GM19455 (cell line): ENCODE data around the gene IL17RA.
"Not testable (repeated sequence)": the region's sequence is repeated elsewhere in the genome, so short reads cannot be mapped to it uniquely, and the experiment has no call there.

ENCODE experiments used
- ATAC-seq: cut with Tn5 transposase; IDR thresholded peaks from one replicate; pipeline ENCODE4 v1.9.1; 2021; ENCODE audit not compliant: unreplicated experiment

The IL17RA gene

DNA sequence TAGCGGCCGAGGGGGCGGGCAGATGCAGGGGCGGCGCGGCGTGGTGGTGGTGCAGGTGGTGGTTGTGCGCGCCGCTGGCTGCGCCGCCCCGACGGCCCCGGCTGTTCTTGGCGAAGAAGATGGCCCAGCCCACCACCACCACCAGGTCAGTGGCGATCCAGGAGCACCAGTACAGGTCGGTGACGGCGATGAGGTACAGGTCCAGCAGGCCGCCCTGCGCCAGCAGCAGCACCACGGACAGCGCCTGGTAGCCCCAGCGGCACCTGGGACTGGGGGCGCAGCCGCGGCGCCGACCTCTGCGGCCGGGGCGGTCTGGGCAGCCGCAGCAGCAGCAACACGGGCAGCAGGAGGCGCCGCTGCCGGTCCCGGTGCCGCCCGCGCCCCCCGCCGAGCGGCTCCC lies 35.5 kb downstream of the IL17RA start:
- ATAC-seq, result no peak

DNA sequence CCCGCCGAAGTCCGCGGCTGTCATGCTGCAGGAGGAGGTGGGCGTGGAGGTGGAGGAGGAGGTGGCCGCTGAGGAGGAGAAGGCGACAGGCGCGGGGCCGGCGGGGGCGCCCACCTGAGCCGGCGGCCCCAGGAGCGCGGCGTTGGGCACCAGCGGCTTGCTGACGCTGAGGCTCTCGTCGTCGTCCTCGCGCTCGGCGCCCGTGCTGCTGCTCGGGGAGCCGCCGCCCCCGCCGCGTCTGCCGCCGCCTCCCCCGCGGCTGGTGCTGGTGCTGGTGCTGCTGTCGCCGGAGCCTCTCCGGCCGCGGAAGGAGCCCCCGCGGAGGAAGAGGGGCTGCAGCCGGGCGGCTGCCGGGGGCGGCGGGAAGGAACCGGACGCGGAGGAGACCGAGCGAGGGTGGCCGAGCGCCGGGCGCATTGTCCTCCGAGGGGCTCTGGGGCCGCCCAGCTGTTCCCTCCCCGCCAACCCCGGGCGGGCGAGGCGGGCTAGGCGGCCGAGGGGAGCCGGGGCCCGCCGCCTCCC lies 36.0 kb downstream of the IL17RA start:
- ATAC-seq, result no peak

DNA sequence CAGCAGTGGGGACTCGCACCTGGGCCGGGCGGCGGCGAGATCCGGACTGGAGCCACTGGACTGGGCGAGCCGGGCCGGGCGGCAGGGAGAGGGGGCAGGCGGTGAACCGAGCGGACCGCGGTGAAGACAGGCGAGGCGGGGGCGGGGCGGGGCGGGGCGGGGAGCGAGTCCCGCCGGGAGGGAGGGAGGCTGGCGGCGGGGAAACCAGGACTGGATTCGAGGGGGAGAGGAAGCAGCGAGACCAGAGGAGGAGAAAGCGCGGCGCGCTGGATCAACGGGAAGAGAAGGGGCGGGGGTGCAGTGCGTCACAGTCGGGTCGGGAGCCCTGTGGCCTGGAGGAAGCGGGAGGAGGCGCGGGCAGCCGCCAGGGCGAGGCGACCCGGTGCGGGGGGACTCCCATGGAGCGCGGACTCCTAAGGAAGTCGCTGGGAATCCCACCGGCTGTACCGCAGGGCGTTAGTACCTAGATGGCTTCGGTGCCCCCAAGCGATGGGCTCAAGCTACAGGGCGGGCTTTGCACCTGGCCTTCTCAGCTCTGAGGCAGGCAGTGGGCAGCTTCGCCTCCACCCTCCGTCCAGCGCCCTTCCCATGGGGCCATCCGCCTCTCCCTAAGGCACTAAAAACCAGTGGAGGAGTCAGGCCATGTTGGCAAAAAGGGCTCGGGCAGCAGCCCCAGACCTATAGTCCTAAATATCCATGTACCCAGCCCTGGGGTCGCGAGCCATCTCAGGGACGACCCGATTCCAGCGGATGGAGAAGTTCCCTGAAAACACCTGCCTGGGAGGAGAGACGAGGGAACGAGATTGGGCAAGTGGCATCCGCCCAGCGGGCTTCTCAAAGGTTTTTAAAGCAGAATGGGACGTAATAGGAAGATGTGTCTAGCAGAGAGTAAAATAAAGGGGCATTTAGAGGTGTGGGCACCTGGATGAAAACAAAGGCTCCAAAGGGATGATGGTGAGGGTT lies 36.7 kb downstream of the IL17RA start, which contains the start of gene TMEM121B:
Gene TMEM121B, minus strand, starts transcription at position 128 of the 963 bp plus-strand sequence. CDS start 233 bp downstream, outside the sequence.
- no peak for ATAC-seq

DNA sequence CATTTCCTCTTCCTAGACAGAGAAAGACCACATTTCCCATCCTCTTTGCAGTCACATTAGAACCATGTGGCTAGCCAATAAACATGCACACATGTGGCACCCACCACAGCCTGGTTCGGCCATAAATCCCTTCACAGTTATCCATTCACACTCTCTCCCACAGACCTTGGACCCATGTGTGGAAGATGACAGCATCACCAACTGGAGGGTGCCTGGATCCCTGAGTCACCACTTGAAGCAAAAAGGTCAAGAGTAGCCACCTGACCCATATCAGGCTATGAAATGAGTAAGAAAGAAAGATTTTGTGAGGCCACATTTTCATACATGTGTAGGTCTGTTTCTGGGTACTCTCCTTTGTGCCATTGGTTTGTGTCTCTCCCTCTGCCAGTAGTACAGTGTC lies 45.4 kb downstream of the IL17RA start:
- no peak for ATAC-seq

DNA sequence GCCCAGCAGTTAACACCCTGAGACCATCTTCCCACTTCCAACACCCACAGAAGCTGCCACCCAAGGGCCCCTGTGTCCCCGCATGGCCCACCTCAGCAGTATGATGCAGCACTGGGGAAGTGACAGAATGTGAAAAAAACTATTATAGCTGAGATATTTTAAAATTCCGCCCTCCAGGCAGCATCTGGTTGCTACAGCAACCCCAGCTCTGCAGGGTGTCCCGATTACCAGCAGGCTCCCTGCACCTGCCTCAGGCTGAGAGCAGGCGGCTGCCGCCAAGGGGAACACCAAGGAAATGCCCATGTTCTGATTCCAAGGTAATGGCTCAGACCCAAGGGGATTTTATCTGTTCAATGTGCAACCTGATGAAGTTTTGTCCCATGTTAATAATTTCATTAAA lies 46.9 kb downstream of the IL17RA start:
- no peak for ATAC-seq

DNA sequence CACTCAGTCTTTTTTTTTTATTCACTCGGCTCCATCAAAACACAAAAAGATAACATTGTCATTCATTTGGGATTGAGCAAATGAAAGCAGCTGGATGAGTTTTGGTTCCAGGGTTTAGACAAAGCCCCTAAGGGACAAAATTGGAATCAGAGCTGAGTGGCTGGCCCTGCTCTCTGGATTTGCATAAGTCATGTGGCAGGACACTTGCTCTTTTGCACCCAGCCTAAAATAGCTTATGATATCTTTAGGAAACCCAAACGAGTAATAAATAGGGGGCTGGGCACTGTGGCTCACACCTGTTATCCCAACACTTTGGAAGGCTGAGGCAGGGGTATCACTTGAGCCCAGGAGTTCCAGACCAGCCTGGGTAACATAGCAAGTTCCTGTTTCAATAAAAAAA lies 47.3 kb downstream of the IL17RA start:
- no peak for ATAC-seq

DNA sequence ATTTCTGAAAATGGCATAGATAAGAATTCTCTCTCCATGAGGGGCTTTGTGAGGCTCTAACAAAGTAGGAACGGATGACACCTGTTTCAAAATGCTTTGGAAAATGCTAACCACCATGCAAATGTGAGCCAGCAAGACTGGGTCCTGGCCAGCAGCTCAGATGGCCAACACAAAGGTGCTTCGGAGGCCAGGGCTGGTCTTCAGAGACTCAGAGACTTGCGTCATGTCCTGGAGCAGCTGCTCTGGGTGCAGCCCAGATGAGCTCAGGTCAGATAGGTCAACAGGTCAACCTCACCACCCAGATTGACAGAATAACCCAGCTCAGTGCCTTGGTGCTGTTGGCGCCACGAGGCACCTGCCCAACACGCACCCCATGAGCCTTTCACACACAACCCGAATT lies 48.3 kb downstream of the IL17RA start:
- ATAC-seq, result no peak

DNA sequence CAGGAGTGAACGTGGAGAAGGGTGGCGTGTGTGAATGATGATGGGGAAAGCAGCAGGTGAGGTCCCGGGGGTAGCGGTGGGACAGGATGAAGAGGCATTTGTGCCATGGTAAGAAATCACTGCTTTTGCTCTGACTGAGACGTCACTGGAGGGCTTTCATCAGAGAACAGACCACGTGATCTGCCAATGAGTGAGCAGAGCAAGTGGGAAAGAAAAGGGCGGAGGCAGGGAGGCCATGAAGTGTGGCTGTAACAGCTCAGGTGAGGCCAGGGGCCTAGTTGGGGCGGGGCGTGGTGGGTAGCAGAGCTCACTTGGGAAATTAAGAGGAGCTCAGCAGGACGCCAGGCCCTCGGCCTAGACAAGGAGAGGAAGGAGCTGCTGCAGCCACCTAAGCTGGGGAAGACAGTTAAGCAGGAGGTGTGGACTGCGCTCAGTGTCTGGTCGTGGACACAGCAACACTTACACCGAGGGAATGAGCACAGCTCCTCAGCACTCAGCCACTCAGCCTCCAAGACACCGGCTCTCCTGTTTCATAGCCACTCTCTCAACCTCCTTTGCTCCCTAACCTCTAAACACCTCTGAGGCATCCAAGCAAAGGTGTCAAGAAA lies 50.5 kb downstream of the IL17RA start:
- ATAC-seq, result no peak

DNA sequence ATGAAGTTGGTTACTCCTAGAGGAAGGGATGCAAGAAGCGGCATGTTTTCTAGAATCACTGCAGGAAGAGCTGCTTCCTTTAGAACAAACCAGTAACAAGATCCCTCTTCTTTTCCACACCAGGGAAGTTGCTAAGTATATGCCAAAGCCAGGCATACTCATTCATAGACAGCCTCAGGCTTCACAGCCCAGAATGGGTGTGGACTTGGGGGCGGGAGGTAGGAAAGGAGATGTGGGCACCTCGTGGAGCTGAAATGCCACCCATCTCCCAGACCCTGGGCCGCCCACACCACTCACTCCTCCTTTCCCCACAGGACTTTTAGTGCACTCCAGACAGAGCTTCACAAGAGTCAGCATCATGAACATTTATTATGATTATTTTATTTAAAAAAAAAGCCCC lies 52.4 kb downstream of the IL17RA start:
- ATAC-seq, result no peak

DNA sequence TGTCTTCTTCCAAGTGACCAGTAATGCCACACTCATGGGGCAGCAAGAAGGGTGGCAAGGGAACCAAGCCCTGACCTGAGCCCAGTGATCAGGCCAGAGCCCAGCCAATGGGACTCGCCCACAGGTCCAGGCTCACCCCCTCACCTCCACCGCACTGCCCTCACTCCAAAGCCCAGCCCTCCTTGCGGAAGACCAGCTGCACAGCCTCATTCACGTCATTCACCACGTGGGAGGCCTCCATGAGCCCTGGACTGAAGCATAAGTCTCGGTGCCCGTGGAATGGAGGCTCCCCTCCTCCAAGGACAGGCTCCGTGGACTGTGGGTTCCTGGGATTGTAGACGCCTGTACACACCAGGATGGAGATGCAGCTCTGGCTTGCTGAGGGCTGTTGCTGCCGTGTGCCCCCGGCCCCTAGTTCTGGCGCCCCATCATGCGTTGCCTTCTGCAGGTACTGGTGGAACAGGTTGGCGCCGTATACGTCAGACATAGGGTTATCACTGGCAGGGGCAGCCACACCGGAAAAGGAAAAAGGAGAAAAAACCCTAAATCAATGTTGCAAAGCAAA lies 53.1 kb downstream of the IL17RA start:
- no peak for ATAC-seq

DNA sequence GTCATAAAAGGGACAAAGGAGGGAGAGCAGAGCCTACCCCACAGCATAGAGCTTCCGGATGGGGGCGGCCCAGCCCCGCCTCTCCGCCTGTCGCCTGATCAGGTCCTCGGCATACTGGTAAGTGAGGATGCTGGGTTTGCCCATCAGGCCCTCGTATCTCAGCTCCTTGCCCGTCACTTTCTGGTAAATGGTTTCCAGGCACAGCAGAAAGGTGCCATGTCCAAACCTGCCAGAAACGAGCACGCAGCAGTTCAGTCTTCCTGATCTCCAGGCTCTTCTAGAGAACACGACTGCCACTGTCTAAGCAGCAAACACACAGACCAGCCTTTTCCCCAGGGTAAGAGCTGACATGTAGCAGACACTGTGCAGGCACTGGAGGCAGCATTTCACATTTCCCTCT lies 53.7 kb downstream of the IL17RA start:
- no peak for ATAC-seq

DNA sequence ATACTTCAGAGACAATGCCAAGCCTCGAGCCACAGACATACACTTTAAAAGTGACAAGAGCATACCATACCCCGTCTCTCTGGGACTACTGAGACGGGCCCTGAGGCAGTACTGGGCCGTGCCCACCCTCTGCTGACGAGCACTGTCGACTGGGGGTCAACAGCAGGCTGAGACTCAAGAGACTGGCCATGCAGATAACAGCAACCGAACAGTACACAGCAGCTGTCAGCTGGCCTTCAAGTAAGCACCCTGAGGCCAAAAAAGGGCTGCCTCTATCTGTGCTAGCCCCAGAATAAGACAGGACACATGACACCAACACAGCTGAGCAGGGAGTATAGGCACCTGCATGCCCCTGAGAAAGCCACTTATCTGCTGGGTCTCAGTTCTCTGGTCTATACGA lies 55.2 kb downstream of the IL17RA start:
- ATAC-seq, result no peak

DNA sequence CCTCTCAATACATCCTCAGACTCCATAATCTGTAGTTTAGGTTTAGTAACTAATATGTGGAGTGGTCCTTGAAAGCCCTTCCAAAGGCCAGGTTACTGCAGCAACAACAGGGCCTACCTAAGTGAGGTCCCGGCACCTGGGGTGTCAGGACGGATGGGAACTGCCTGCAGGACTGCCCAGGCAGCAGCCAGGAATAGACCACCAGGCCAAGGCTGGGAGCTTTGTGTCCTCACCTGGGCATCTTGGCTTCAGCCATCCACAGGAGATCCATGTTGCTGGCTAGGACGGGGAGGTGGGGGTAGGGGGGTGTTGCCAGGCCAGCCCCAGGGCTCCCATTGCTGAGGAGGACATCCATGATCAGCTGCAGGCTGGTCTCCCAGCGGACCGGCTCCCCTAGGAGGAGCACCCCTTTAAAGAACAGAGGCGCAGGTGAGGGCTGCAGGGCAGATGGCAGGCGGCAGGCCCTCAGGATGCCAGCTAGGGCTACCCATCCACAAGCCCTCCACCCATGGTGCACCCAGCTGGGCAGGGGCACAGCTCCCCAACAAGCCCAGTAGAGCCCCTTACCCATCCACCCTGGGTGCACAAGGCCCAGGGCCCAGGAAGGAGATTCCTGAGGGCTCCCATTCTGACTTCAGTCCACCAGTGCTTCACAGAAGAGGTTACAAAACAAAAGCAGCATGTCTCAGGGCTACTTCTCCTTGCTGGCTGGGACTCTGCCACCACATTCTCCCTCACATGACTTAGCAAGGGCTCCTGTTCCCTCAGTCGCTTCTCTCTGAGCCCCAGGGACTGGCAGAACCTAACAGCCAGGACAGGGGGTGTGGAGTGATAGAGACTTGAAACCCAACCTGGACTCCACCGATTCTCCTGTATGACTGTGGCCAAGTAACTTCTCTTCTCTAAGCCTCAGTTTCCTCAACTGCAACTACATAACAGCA lies 56.3 kb downstream of the IL17RA start:
- ATAC-seq, result no peak

DNA sequence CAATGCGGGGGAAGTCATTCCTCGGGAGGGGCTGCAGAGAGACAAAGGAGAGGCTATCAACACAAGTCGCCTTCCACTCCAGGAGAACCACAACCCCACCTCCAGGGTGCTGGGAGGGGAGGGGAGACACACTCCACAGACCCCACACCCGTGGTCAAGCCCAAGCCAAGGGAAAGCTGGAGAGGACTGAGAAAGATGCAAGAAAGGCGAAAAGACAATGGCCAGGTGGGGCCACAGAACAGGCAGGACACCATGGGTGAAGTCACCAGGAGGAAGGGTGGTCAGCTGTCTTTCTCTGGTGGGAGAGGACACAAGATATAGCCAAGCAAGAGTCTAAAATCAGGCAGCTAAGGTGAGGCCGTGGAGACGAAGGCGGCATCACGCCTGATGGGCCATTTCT lies 58.3 kb downstream of the IL17RA start:
- no peak for ATAC-seq

DNA sequence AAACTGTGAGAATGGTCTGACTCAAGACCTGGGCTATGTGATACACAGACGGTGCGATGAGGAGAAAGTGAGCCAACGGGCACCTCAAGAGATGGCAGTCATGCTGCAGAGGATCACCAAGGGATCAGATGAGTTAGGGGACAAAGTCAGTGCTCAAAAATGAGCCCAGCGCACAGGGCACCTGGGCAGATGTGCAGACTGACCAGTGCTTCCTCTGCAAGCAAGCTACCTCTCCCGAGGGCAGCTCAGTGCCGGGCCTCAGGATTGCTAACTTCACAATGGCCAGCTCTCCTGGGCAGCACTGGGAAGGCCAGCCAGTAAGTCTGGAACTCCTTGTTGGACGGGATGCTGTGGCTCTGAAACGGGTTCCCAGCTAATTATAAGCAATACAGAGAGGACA lies 59.0 kb downstream of the IL17RA start:
- no peak for ATAC-seq

DNA sequence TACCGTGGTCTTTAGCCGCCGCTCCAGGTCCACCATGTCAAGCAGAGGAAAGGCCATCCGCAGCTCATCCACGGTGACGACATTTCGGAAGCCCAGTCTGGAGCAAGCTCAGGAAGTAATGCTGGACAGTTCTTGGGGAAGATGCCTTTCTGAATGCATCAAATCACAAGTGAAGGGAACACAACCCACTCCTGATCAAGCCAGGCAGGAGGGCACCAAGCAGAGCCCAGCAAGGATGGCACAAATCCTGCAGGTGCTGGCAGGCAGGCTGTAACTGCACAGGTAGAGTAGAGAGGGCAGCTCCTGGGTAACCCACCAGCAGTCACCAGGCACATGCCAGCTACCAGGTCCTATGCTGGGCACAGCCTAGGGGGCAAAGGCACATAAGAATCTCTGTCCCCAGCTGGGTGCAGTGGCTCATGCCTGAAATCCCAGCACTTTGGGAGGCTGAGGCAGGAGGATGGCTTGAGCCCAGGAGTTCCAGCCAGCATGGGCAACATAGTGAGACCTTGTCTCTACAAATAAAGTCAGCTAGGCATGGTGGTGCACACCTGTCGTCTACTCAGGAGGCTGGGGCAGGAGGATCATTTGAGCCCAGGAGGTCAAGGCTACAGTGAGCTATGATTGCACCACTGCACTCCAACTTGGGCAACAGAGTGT lies 60.4 kb downstream of the IL17RA start:
- no peak for ATAC-seq

DNA sequence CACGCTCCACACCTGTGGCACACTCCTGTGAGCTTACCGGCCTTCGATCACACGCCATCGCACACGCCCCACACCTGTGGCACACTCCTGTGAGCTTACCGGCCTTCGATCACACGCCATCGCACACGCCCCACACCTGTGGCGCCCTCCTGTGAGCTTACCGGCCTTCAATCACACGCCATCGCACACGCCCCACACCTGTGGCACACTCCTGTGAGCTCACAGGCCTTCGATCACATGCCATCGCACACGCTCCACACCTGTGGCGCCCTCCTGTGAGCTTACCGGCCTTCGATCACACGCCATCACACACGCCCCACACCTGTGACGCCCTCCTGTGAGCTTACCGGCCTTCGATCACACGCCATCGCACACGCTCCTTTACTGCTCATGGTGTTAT lies 62.7 kb downstream of the IL17RA start:
- not testable (repeated sequence) for ATAC-seq

DNA sequence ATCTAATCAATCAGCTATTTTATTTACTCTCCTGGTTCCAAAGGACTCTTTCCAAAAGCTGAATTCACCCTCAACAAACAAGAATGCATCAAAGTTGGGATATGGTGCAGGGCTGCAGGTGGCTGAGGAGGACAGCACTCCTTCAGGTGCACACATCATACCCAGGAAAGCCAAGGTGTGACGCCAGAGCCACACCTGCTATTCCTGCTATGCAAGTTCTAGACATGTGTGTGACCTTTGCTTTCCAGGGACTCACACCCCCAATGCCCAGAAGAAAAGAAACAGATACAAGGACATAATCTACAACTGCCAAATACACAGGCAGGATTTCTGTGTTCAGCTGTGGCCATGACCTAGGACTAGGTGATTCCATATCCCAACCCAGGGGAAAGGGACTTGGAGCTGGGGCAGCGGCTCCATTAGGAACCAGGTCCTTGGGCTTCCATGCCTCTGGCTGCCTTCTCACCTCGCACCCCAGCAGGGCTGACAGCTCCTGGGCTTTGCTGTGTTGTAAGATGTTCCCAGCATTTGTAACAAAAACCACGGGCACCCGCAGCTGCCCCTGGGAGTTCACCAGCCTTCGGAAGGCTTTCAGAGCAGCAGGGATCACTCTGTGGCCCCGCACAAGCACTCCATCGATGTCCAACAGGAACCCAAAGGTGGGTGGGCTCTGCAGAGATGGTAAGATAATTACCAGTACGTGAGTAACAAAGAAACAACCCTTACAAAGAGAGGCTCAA lies 64.4 kb downstream of the IL17RA start:
- no peak for ATAC-seq

DNA sequence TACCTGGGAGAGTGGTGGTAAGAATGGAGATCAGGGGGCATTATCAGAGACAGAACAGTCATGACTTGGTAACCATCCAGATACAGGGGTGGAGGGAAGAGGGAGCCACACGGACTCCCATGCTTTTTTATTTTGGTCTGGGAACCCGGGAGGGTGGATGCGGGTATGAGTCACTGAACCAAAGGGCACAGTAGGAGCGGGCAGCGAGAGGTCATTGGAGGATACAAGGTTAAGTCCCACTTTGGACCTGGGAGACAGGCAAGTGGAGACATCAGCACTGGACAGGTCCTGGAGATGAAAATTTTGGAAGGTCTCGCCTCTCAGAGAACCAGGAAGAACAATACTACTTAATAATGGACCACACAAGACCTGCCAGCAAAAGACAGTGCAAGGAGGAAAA lies 67.5 kb downstream of the IL17RA start:
- no peak for ATAC-seq
